Muscle of arm (tissue), 14 donors: ENCODE measurements around the gene SLC10A4. TPM values are rescaled to one million over a fixed set of nuclear protein-coding genes. Genes with fewer than 3 reads are reported as not detected.
"Not testable (repeated sequence)": the region's sequence is repeated elsewhere in the genome, so short reads cannot be mapped to it uniquely, and the experiment has no call there.

Experiments used
- DNase-seq: peaks from one replicate; pipeline ENCODE4 v3.0.0-alpha.2; 2013
- long read RNA-seq, 11 donors: transcript quantifications; one replicate each; lab custom pipeline, GENCODE V29; 2026
- polyA plus RNA-seq, 12 donors: library from polyadenylated mRNA; unstranded; fragments of 120-200 nt; gene quantifications; one replicate each; pipeline ENCODE4 v1.2.1, GENCODE V29; 2013; ENCODE audit not compliant: insufficient read length in 12 of 12

The SLC10A4 gene
- polyA plus RNA-seq: 1 to 10 TPM in 1 of 12 donors, under 1 TPM in 9, not detected in 2; 0.18 to 1.1 (median 0.65) TPM
- long read RNA-seq, donor 1, transcript SLC10A4-201 (3 exons, 1,790 nt): major isoform, 8 of 8 reads
- long read RNA-seq, donor 1, partial matches to known transcripts: 0 of 8 reads
- long read RNA-seq, donor 1, other reads (novel, unspliced or antisense): 0 of 8 reads
- long read RNA-seq, donor 2, partial matches to known transcripts: 0 of 1 reads
- long read RNA-seq, donor 2, other reads (novel, unspliced or antisense): 0 of 1 reads
- long read RNA-seq, donor 3: 0 reads
- long read RNA-seq, donor 4, partial matches to known transcripts: 0 of 1 reads
- long read RNA-seq, donor 4, other reads (novel, unspliced or antisense): 0 of 1 reads
- long read RNA-seq, donor 5: 0 reads
- long read RNA-seq, donor 6, partial matches to known transcripts: 0 of 1 reads
- long read RNA-seq, donor 6, other reads (novel, unspliced or antisense): 0 of 1 reads
- long read RNA-seq, donor 7: 0 reads
- long read RNA-seq, donor 8: 0 reads
- long read RNA-seq, donor 9: 0 reads
- long read RNA-seq, donor 10: 0 reads
- long read RNA-seq, donor 11: 0 reads

- no peak for DNase-seq
These were observed at the start of gene SLC10A4 for GRCh38 chr4:48483006-48483776. TSS of gene SLC10A4 (plus strand) at chr4:48483343. CDS start at chr4:48483562, 219 bp downstream.

GRCh38 chr4:48436318-48436717, 46.8 kb upstream of the SLC10A4 start:
- no peak for DNase-seq

GRCh38 chr4:48439988-48440387, 43.2 kb upstream of the SLC10A4 start:
- no peak for DNase-seq

GRCh38 chr4:48440914-48441313, 42.2 kb upstream of the SLC10A4 start:
- DNase-seq: not testable (repeated sequence)

GRCh38 chr4:48445704-48446103, 37.4 kb upstream of the SLC10A4 start:
- DNase-seq: no peak

- DNase-seq: no peak
These were observed 36.5 kb upstream of the SLC10A4 start for GRCh38 chr4:48446642-48447041.

GRCh38 chr4:48449151-48449550, 34.0 kb upstream of the SLC10A4 start:
- DNase-seq: no peak

GRCh38 chr4:48450740-48451139, 32.4 kb upstream of the SLC10A4 start:
- DNase-seq: no peak

GRCh38 chr4:48451656-48452055, 31.5 kb upstream of the SLC10A4 start:
- not testable (repeated sequence) for DNase-seq

- DNase-seq: no peak
These were observed 28.6 kb upstream of the SLC10A4 start for GRCh38 chr4:48454591-48454990.

GRCh38 chr4:48461000-48461399, 22.1 kb upstream of the SLC10A4 start:
- DNase-seq: no peak

- no peak for DNase-seq
These were observed 20.8 kb upstream of the SLC10A4 start for GRCh38 chr4:48462363-48462762.

GRCh38 chr4:48467442-48467841, 15.7 kb upstream of the SLC10A4 start:
- no peak for DNase-seq

- DNase-seq: no peak
These were observed 15.3 kb upstream of the SLC10A4 start for GRCh38 chr4:48467891-48468290.

- no peak for DNase-seq
These were observed 13.0 kb upstream of the SLC10A4 start for GRCh38 chr4:48470137-48470536.

- no peak for DNase-seq
These were observed 12.6 kb upstream of the SLC10A4 start for GRCh38 chr4:48470570-48470969.

- DNase-seq: no peak
These were observed 10.3 kb upstream of the SLC10A4 start for GRCh38 chr4:48472794-48473193.

- DNase-seq: no peak
These were observed 7.4 kb upstream of the SLC10A4 start for GRCh38 chr4:48475770-48476169.

- DNase-seq: no peak
These were observed 4.9 kb upstream of the SLC10A4 start for GRCh38 chr4:48478273-48478672.

- no peak for DNase-seq
These were observed 1.6 kb upstream of the SLC10A4 start for GRCh38 chr4:48481581-48481980.

GRCh38 chr4:48483777-48484493, 792 bp downstream of the SLC10A4 start:
- no peak for DNase-seq
